Type B pancreatic cell (in vitro differentiated cells): ENCODE data around the gene SPATA22. TPM values are rescaled to one million over a fixed set of nuclear protein-coding genes. Genes with fewer than 3 reads are reported as not detected.
A peak's percentile ranks its signal among the peaks of the same experiment; 100 is the strongest.
"Not testable (repeated sequence)": the region's sequence is repeated elsewhere in the genome, so short reads cannot be mapped to it uniquely, and the experiment has no call there.

ENCODE experiments used
- DNase-seq: peaks from one replicate; pipeline ENCODE4 v3.0.0; 2021; ENCODE audit warnings: mixed read lengths; ENCODE audit not compliant: unreplicated experiment; ENCODE audit errors: extremely low spot score
- H3K27ac Mint-ChIP-seq: 2 replicates; pipeline ENCODE4 v1.8.0; 2021; ENCODE audit warnings: mild to moderate bottlenecking, mixed read lengths
- H3K27me3 Mint-ChIP-seq: 2 replicates; pipeline ENCODE4 v1.8.0; 2021; ENCODE audit warnings: mixed read lengths
- H3K36me3 Mint-ChIP-seq: 2 replicates; pipeline ENCODE4 v1.8.0; 2021; ENCODE audit warnings: mixed read lengths
- H3K4me1 Mint-ChIP-seq: one replicate; pipeline ENCODE4 v1.8.0; 2021; ENCODE audit warnings: mixed read lengths; ENCODE audit not compliant: unreplicated experiment
- H3K4me3 Mint-ChIP-seq: 2 replicates; pipeline ENCODE4 v1.8.0; 2021; ENCODE audit warnings: mild to moderate bottlenecking, mixed read lengths
- H3K9me3 Mint-ChIP-seq: 2 replicates; pipeline ENCODE4 v1.8.0; 2021; ENCODE audit warnings: mixed read lengths
- CTCF ChIP-seq: fragments of 200-600 bp; sonication (generic); conservative IDR thresholded peaks from 2 replicates; pipeline ENCODE4 v1.5.0; 2021; ENCODE audit warnings: antibody characterized with exemption, mild to moderate bottlenecking
- long read RNA-seq: library from polyadenylated mRNA; unstranded; transcript quantifications from one replicate; pipeline ENCODE4 v2.0.0, GENCODE V29; 2020
- total RNA-seq: library from RNA; stranded (reverse); gene quantifications from 2 replicates; pipeline ENCODE4 v1.2.1, GENCODE V29; 2021; ENCODE audit warnings: low replicate concordance

Gene SPATA22
- total RNA-seq, result not detected in 2 replicates
- long read RNA-seq, partial matches to known transcripts, result 0 of 1 reads
- long read RNA-seq, other reads (novel, unspliced or antisense), result 1 of 1 reads

- Mint-ChIP-seq H3K4me3 (no peak within 1 kb of the TSS), H3K9me3 (no peaks in the 10 kb centered on the region), H3K27me3 (no peaks in the 10 kb centered on the region), H3K27ac (no peak within 1 kb of the TSS), H3K36me3 (no peaks in the 10 kb centered on the region), H3K4me1 (peaks cover 16% of the 10 kb centered on the region)
- TF ChIP-seq CTCF, result no peak
- DNase-seq, result no peak
Observed at GRCh38 chr17:3471599-3471998, at the start of gene SPATA22. Gene SPATA22 (minus strand): TSS chr17:3471819. CDS start chr17:3469325, 2,494 bp downstream.

- not testable (repeated sequence) for H3K4me3 Mint-ChIP-seq, H3K27me3 Mint-ChIP-seq, H3K4me1 Mint-ChIP-seq, H3K36me3 Mint-ChIP-seq, H3K27ac Mint-ChIP-seq, H3K9me3 Mint-ChIP-seq, DNase-seq
Observed at GRCh38 chr17:3519472-3519871, 47.9 kb upstream of the SPATA22 start.

- no peaks in the 10 kb centered on the region for H3K27me3 Mint-ChIP-seq
- H3K36me3 Mint-ChIP-seq, result no peaks in the 10 kb centered on the region
- H3K9me3 Mint-ChIP-seq, result no peaks in the 10 kb centered on the region
- H3K4me3 Mint-ChIP-seq, result no peak overlapping the region
- no peak for TF ChIP-seq CTCF
- H3K4me1 Mint-ChIP-seq, result peaks cover 14% of the 10 kb centered on the region
- no peak for DNase-seq
- no peak overlapping the region for H3K27ac Mint-ChIP-seq
Observed at GRCh38 chr17:3514873-3515272, 43.3 kb upstream of the SPATA22 start.

- H3K27me3 Mint-ChIP-seq, H3K9me3 Mint-ChIP-seq, H3K36me3 Mint-ChIP-seq, H3K4me3 Mint-ChIP-seq, DNase-seq, H3K27ac Mint-ChIP-seq: not testable (repeated sequence)
- H3K4me1 Mint-ChIP-seq, result peaks cover 14% of the 10 kb centered on the region
Observed at GRCh38 chr17:3514167-3514566, 42.5 kb upstream of the SPATA22 start.

GRCh38 chr17:3513305-3514035, 41.9 kb upstream of the SPATA22 start:
- DNase-seq, result no peak
- Mint-ChIP-seq H3K4me3 (no peak overlapping the region), H3K9me3 (no peaks in the 10 kb centered on the region), H3K27ac (peak overlapping the region; percentile 55), H3K4me1 (peaks cover 14% of the 10 kb centered on the region), H3K27me3 (no peaks in the 10 kb centered on the region), H3K36me3 (no peaks in the 10 kb centered on the region)
- no peak for TF ChIP-seq CTCF

- Mint-ChIP-seq H3K4me3 (no peak overlapping the region), H3K36me3 (no peaks in the 10 kb centered on the region), H3K27ac (peak overlapping the region; percentile 55), H3K4me1 (peaks cover 14% of the 10 kb centered on the region), H3K9me3 (no peaks in the 10 kb centered on the region), H3K27me3 (no peaks in the 10 kb centered on the region)
- TF ChIP-seq CTCF, result no peak
- no peak for DNase-seq
Observed at GRCh38 chr17:3512505-3513171, 41.0 kb upstream of the SPATA22 start.
